Measurements from ENCODE around the gene XPO5.

XPO5 gene

GRCh38 chr6:43496370-43497128 lies 79.3 kb downstream of the XPO5 start:
- DNase-seq: peak in 1 of 2 donors; percentile 39

- DNase-seq: peak in 1 of 2 donors; percentile 50
Observed at GRCh38 chr6:43495409-43495941, 80.4 kb downstream of the XPO5 start.

GRCh38 chr6:43494766-43495165 lies 81.1 kb downstream of the XPO5 start:
- DNase-seq: no peak

- DNase-seq: no peak
Observed at GRCh38 chr6:43494321-43494720, 81.5 kb downstream of the XPO5 start.

GRCh38 chr6:43493833-43494232 lies 82.0 kb downstream of the XPO5 start:
- no peak for DNase-seq

GRCh38 chr6:43493230-43493629 lies 82.6 kb downstream of the XPO5 start:
- DNase-seq: no peak

- no peak for DNase-seq
Observed at GRCh38 chr6:43492673-43493072, 83.2 kb downstream of the XPO5 start.

- DNase-seq: no peak
Observed at GRCh38 chr6:43491750-43492661, 83.8 kb downstream of the XPO5 start.

GRCh38 chr6:43490523-43490939 lies 85.3 kb downstream of the XPO5 start:
- DNase-seq: no peak

GRCh38 chr6:43489277-43490072 lies 86.4 kb downstream of the XPO5 start:
- DNase-seq: no peak

- no peak for DNase-seq
Observed at GRCh38 chr6:43488667-43489276, 87.1 kb downstream of the XPO5 start.

- no peak for DNase-seq
Observed at GRCh38 chr6:43481591-43482236, 94.1 kb downstream of the XPO5 start.

- DNase-seq: no peak
Observed at GRCh38 chr6:43481075-43481474, 94.8 kb downstream of the XPO5 start.

GRCh38 chr6:43478008-43478372 lies 97.8 kb downstream of the XPO5 start:
- peak in 1 of 2 donors; percentile 18 for DNase-seq

- DNase-seq: peak; percentile 93 to 96
Observed at GRCh38 chr6:43477235-43478007, 98.4 kb downstream of the XPO5 start, which contains the start of gene TJAP1. TJAP1 (plus strand) TSS chr6:43477570; CDS start chr6:43499002, 21,432 bp downstream.

- DNase-seq: peak in 1 of 2 donors; percentile 18
Observed at GRCh38 chr6:43476746-43477145, 99.1 kb downstream of the XPO5 start.

GRCh38 chr6:43475516-43475915 lies 100.3 kb downstream of the XPO5 start:
- DNase-seq: no peak

GRCh38 chr6:43472515-43472914 lies 103.3 kb downstream of the XPO5 start:
- DNase-seq: no peak

All from CD4-positive, alpha-beta T cell treated with Interferon alpha-2 for 1 hour (primary cell).